ENCODE measurements around the gene METTL27.
"Not testable (repeated sequence)": the region's sequence is repeated elsewhere in the genome, so short reads cannot be mapped to it uniquely, and the experiment has no call there.

METTL27 gene

GRCh38 chr7:73830681-73831583, 11.4 kb downstream of the METTL27 start, which contains the start of gene CLDN4:
Gene CLDN4 (plus strand): TSS chr7:73830996. CDS start chr7:73831202, 206 bp downstream.
- no peak for TF ChIP-seq JUND (IDR thresholded peaks at IDR 0.05; ENCODE audit: low read depth)
- in situ Hi-C loops (cut with HindIII; ENCODE audit: low pct_unique_long_range_greater_than_20kb, low sequenced_read_pairs), result no loop called here
- peak; percentile 69 to 99 for DNase-seq (ENCODE audit: low read depth in 1 of 2, low spot score in 1 of 2)

DNA sequence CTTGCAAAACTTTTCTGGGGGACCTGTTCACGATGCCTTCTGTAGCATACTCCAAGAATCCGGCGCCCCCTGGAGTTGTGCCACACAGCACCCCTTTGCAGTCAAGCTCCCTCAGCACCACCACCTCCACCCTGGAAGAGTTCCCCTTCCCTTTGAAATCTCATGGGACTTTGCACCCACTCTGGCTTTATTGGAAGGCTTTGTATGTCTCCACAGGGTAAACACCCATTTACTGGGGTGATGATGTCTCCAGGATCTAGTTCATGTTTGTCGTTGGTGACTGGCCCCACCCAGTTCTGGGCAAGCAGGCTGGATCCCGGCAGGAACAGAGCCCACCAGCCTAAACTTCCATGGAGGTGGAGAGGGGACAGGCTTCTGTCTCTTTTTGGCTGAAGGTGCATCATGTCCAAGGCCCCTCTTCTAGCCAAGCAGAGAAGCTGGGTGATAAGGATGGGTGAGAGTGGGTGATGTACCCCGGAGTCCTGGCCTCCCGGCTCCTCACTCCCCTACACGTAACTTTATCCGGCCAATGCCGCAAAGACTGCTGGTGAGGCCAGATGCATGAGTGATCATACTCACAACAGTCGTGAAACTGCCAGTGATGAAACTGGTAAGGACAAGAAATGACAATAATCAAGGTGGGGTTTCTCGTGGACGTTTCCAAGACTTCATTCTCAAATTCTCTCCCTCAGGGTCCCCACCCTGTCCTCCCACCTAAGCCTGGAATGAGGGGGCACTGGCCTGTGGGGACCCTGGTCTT, 12.2 kb downstream of the METTL27 start:
- in situ Hi-C loops (cut with HindIII; ENCODE audit: low pct_unique_long_range_greater_than_20kb, low sequenced_read_pairs), result no loop called here
- peak in 1 of 2 experiments; percentile 62 for DNase-seq (ENCODE audit: low read depth in 1 of 2, low spot score in 1 of 2)
- no peak for TF ChIP-seq JUND (IDR thresholded peaks at IDR 0.05; ENCODE audit: low read depth)

GRCh38 chr7:73829505-73829904, 12.8 kb downstream of the METTL27 start:
- in situ Hi-C loops (cut with HindIII; ENCODE audit: low pct_unique_long_range_greater_than_20kb, low sequenced_read_pairs), result no loop called here
- no peak for TF ChIP-seq JUND (IDR thresholded peaks at IDR 0.05; ENCODE audit: low read depth)
- DNase-seq (ENCODE audit: low read depth in 1 of 2, low spot score in 1 of 2), result peak in 1 of 2 experiments; percentile 81

DNA sequence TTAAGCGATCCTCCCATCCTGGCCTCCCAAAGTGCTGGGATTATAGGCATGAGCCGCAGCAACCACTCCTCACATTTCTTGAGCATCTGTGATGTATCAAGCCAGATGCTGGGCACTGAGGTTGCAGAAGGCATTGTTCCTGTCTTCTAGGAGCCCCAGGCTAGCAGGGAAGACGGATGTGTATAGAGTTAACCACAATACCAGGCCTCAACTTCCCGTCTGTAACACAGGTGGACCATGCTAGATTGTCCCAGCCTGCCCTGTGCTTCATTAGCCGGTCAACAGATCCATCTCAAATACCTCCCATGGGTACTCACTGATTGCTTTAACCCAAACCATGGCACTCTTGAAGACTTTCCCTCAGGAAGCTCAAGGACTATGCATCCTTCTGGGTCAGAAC, 13.3 kb downstream of the METTL27 start:
- in situ Hi-C loops (cut with HindIII; ENCODE audit: low pct_unique_long_range_greater_than_20kb, low sequenced_read_pairs), result no loop called here
- no peak for TF ChIP-seq JUND (IDR thresholded peaks at IDR 0.05; ENCODE audit: low read depth)
- no peak for DNase-seq (ENCODE audit: low read depth in 1 of 2, low spot score in 1 of 2)

DNA sequence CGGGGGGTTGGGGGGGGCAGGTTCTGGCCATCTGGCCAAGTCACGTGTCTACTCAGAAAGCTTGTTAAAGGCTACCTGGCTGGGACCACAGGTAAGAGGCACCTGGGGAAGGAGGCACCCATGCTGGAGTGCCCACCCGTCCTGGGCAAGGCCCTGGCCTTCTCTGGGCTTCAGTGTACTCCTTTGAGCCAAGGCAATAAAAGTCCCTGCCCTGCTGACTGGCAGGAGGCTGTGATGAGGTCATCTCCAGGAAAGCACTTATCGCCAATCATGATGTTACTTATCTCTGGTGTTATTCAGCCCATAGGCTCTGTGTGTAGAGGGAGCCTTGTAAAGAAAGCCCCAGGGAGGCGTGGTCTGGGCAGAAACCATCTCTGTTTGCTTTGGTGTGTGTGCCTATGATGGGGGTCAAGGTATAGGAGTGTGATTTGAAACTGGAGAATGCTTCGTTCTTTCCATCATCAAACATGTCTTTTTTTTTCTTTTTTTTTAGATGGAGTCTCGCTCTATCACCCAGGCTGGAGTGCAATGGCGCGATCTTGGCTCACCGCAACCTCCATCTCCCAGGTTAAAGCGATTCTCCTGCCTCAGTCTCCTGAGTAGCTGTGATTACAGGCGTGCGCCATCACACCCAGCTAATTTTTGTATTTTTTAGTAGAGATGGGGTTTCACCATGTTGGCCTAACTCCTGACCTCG, 14.1 kb downstream of the METTL27 start:
- in situ Hi-C loops (cut with HindIII; ENCODE audit: low pct_unique_long_range_greater_than_20kb, low sequenced_read_pairs), result no loop called here
- no peak for DNase-seq (ENCODE audit: low read depth in 1 of 2, low spot score in 1 of 2)
- peak; percentile 2; the same call in 1 of the 2 replicates for TF ChIP-seq JUND (IDR thresholded peaks at IDR 0.05; ENCODE audit: low read depth)

GRCh38 chr7:73827567-73828106, 14.7 kb downstream of the METTL27 start:
- in situ Hi-C loops (cut with HindIII; ENCODE audit: low pct_unique_long_range_greater_than_20kb, low sequenced_read_pairs), result no loop called here
- TF ChIP-seq JUND (IDR thresholded peaks at IDR 0.05; ENCODE audit: low read depth), result no peak
- DNase-seq (ENCODE audit: low read depth in 1 of 2, low spot score in 1 of 2), result peak in 1 of 2 experiments; percentile 97

DNA sequence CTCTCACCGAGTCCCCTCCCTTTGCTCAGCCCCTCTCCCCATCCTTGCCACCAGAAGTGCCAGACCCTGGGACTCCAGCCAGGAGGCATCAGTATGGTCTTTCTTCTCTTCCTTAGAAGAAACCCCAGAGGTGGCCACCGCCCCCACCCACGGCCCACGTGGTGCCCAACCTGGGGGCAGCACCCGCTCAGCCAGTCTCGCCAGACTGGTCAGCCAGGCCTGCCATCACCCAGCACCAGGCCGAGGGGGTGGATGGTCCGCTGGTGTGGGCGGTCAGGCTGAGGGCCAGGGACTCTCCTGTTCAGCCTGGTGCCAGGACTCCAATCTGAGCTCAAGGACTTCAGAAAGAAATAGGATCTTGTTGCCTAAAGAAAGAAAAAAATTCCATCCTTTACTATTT, 17.3 kb downstream of the METTL27 start:
- no peak for TF ChIP-seq JUND (IDR thresholded peaks at IDR 0.05; ENCODE audit: low read depth)
- in situ Hi-C loops (cut with HindIII; ENCODE audit: low pct_unique_long_range_greater_than_20kb, low sequenced_read_pairs), result no loop called here
- peak in 1 of 2 experiments; percentile 73 for DNase-seq (ENCODE audit: low read depth in 1 of 2, low spot score in 1 of 2)

DNA sequence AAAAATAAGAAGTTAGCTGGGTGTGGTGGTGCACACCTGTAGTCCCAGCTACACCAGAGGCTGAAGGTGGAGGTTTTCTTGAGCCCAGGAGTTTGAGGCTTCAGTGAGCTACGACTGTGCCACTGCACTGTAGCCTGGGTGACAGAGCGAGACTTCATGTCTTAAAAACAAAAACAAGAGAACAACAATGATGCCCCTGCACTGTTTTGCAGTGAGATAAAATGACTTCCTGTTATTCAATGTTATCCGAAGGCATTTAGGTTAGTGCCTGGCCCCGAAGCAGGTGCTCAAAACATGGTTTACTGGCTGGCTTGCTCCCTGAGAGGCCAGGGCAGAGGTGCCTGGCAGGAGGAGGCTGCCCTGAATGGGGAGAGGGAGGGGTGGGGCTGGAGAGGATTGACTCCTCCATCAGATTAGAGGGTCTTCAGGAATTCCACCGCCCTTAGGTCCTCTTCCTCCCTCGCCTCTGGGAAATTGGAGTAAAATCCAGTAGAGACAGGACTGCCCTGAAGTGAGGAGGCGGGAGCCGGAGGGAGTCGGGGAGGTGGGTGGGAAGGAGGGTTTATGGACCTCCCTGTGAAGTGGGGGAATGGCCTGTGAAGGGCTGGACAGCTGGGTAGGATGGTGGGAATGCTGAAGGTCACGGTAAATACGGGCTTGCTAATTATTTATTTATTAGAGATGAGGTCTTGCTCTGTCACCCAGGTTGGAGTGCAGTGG, 18.3 kb downstream of the METTL27 start:
- no peak for TF ChIP-seq JUND (IDR thresholded peaks at IDR 0.05; ENCODE audit: low read depth)
- no peak for DNase-seq (ENCODE audit: low read depth in 1 of 2, low spot score in 1 of 2)
- in situ Hi-C loops (cut with HindIII; ENCODE audit: low pct_unique_long_range_greater_than_20kb, low sequenced_read_pairs), result no loop called here

- in situ Hi-C loops (cut with HindIII; ENCODE audit: low pct_unique_long_range_greater_than_20kb, low sequenced_read_pairs), result no loop called here
- peak in 1 of 2 experiments; percentile 69 for DNase-seq (ENCODE audit: low read depth in 1 of 2, low spot score in 1 of 2)
- no peak for TF ChIP-seq JUND (IDR thresholded peaks at IDR 0.05; ENCODE audit: low read depth)
These were observed 19.1 kb downstream of the METTL27 start for GRCh38 chr7:73823257-73823656.

GRCh38 chr7:73822319-73823173, 19.8 kb downstream of the METTL27 start:
- in situ Hi-C loops (cut with HindIII; ENCODE audit: low pct_unique_long_range_greater_than_20kb, low sequenced_read_pairs), result no loop called here
- TF ChIP-seq JUND (IDR thresholded peaks at IDR 0.05; ENCODE audit: low read depth), result peak; percentile 85; the same call in 1 of the 2 replicates
- peak; percentile 77 to 97 for DNase-seq (ENCODE audit: low read depth in 1 of 2, low spot score in 1 of 2)

DNA sequence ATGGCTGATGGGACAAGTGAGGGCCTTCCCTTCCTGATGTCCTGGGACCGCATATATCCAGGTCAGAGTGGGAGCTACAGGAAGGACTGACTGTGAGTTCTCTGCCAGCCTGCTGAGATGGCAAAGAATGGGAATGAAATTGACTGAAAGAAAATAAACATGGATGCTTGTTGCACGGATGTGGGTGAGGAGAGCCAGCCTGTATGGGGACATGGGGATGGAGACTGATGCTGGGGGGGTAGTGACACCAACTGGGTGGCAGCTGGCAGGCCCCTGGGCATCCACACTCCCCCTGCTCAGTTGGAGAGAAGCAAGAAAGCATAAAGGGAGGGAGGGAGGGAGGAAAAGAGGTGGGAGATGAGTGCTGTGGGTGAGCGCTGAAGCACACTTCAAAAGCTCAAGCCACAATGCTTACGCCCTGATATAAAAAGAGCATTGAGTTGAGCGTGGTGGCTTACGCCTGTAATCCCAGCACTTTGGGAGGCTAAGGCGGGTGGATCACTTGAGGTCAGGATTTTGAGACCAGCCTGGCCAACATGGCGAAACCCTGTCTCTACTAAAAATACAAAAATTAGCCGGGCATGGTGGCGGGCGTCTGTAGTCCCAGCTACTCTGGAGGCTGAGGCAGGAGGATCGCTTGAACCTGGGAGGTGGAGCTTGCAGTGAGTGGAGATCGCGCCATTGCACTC, 20.6 kb downstream of the METTL27 start:
- in situ Hi-C loops (cut with HindIII; ENCODE audit: low pct_unique_long_range_greater_than_20kb, low sequenced_read_pairs); DNase-seq (ENCODE audit: low read depth in 1 of 2, low spot score in 1 of 2): not testable (repeated sequence)
